CD4-positive, alpha-beta T cell (primary cell): ENCODE measurements around the gene HINT2. TPM values are rescaled to one million over a fixed set of nuclear protein-coding genes. Genes with fewer than 3 reads are reported as not detected.

Experiments used
- ATAC-seq: fragments of 200-7000 bp; cut with Tn5 transposase; one replicate; pipeline ENCODE4 v1.10.0; 2022; ENCODE audit warnings: mild to moderate bottlenecking; ENCODE audit not compliant: poor library complexity
- CTCF ChIA-PET: fragments of 350-600 bp; sonication (Branson Sonifier 250); formaldehyde crosslinking; loops from one replicate; lab custom pipeline; 2021; ENCODE audit warnings: antibody characterized with exemption, inconsistent platforms; lab: Charles Lee
- POLR2A ChIA-PET: fragments of 350-600 bp; sonication (Branson Sonifier 250); formaldehyde crosslinking; loops from one replicate; lab custom pipeline; 2021; ENCODE audit warnings: antibody characterized with exemption, inconsistent platforms; lab: Charles Lee
- DNase-seq, 14 experiments: peaks; one replicate each; pipeline ENCODE4 v3.0.0-alpha.2; 2013 to 2020; ENCODE audit warnings: mixed read lengths in 2 of 14
- H3K27ac ChIP-seq, 2 donors: one replicate each; pipeline versions ENCODE4 v1.5.1 to v1.7.0; 2013; ENCODE audit warnings: low read length in 2 of 2, low read depth in 1 of 2, mild to moderate bottlenecking in 1 of 2
- H3K27me3 ChIP-seq, 2 experiments: 1 replicate in 1 of 2; 2 replicates in 1 of 2; pipeline versions ENCODE4 v1.6.1 to v1.7.0; 2013; ENCODE audit warnings: low read length in 2 of 2, control low read depth in 1 of 2, mild to moderate bottlenecking in 1 of 2, moderate library complexity in 1 of 2; ENCODE audit not compliant: insufficient read depth in 2 of 2, control insufficient read depth in 1 of 2
- H3K36me3 ChIP-seq: one replicate; pipeline ENCODE4 v1.6.1; 2013; ENCODE audit warnings: low read length, control low read depth; ENCODE audit not compliant: insufficient read depth
- H3K4me1 ChIP-seq: one replicate; pipeline ENCODE4 v1.6.1; 2013; ENCODE audit warnings: low read length, control low read depth; ENCODE audit not compliant: insufficient read depth
- H3K4me3 ChIP-seq: one replicate; pipeline ENCODE4 v1.5.1; 2013; ENCODE audit warnings: mild to moderate bottlenecking, low read length, moderate library complexity
- H3K9me3 ChIP-seq, 2 experiments: 1 replicate in 1 of 2; 2 replicates in 1 of 2; pipeline versions ENCODE4 v1.6.1 to v1.7.0; 2013; ENCODE audit warnings: low read length in 2 of 2, mild to moderate bottlenecking in 2 of 2, control low read depth in 1 of 2, moderate library complexity in 1 of 2; ENCODE audit not compliant: control insufficient read depth in 1 of 2, insufficient read depth in 1 of 2
- H3K27ac Mint-ChIP-seq: one replicate; pipeline ENCODE4 v1.8.0; 2020; ENCODE audit warnings: mixed read lengths
- H3K27me3 Mint-ChIP-seq: one replicate; pipeline ENCODE4 v1.8.0; 2021; ENCODE audit warnings: mixed read lengths
- H3K36me3 Mint-ChIP-seq: one replicate; pipeline ENCODE4 v1.8.0; 2021; ENCODE audit warnings: low read depth, mixed read lengths
- H3K4me1 Mint-ChIP-seq: one replicate; pipeline ENCODE4 v1.8.0; 2021; ENCODE audit warnings: low read depth, mixed read lengths
- H3K4me3 Mint-ChIP-seq: one replicate; pipeline ENCODE4 v1.8.0; 2020; ENCODE audit warnings: mild to moderate bottlenecking, mixed read lengths
- H3K9me3 Mint-ChIP-seq: one replicate; pipeline ENCODE4 v1.8.0; 2020; ENCODE audit warnings: mixed read lengths
- intact Hi-C, 2 experiments: fragments of 100-400 bp; cut with DNase I in 1 of 2; cut with micrococcal nuclease in 1 of 2; formaldehyde crosslinking; loops; one replicate each; pipeline versions ENCODE4 v1.15.1 to v1.9.0; 2023 to 2025; cut with DNase I, micrococcal nuclease
- polyA plus RNA-seq, 2 donors: library from polyadenylated mRNA; unstranded; fragments of 120-200 nt; gene quantifications; one replicate each; pipeline ENCODE4 v1.2.1, GENCODE V29; 2013
- total RNA-seq, 174 experiments: library from RNA in 2 of 174; stranded (reverse) in 2 of 174; gene quantifications; one replicate each; pipeline ENCODE4 v1.2.3 and lab custom pipeline; 2021 to 2026
- TF ChIP-seq, protein P1 (sequence below): fragments of 200-600 bp; IDR thresholded peaks from one replicate; pipeline ENCODE4 v1.8.0; 2022; ENCODE audit warnings: antibody characterized with exemption, mild to moderate bottlenecking

Gene HINT2
- total RNA-seq (10 to 100 TPM; 10.9 to 12.6 TPM), total RNA-seq (lab: John Stamatoyannopoulos, UW) (0.20 to 4.2 (median 1.8) reads per million in 172 experiments)
- 33.8 TPM for polyA plus RNA-seq (2013, experiment 1 of 2)
- polyA plus RNA-seq (2013, experiment 2 of 2) = 34.4 TPM

- CTCF ChIA-PET = interaction anchor here (1.8 kb wide), 1 partner anchor 11 kb away, joined by 7 read pairs; no protein-coding TSS in a partner anchor
- intact Hi-C loops = loop anchor here (1.0 to 10.0 kb wide), 9 partner anchors 14 to 823 kb away; partner anchors contain the start of genes CREB3 (in 2 of the 2), TLN1 (in 2 of the 2), ATOSB (in 1 of the 2) and GBA2 (in 1 of the 2)
- no peaks in the 10 kb centered on the region for H3K9me3 Mint-ChIP-seq
- H3K36me3 Mint-ChIP-seq = peaks cover 13% of the 10 kb centered on the region
- Histone ChIP-seq H3K36me3 (peaks cover 3% of the 10 kb centered on the region), H3K27ac (peak within 1 kb of the TSS; percentile 68 to 87), H3K4me1 (peaks cover 42% of the 10 kb centered on the region), H3K27me3 (no peaks in the 10 kb centered on the region), H3K9me3 (no peaks in the 10 kb centered on the region), H3K4me3 (peak within 1 kb of the TSS; percentile 80)
- TF ChIP-seq, protein P1, sequence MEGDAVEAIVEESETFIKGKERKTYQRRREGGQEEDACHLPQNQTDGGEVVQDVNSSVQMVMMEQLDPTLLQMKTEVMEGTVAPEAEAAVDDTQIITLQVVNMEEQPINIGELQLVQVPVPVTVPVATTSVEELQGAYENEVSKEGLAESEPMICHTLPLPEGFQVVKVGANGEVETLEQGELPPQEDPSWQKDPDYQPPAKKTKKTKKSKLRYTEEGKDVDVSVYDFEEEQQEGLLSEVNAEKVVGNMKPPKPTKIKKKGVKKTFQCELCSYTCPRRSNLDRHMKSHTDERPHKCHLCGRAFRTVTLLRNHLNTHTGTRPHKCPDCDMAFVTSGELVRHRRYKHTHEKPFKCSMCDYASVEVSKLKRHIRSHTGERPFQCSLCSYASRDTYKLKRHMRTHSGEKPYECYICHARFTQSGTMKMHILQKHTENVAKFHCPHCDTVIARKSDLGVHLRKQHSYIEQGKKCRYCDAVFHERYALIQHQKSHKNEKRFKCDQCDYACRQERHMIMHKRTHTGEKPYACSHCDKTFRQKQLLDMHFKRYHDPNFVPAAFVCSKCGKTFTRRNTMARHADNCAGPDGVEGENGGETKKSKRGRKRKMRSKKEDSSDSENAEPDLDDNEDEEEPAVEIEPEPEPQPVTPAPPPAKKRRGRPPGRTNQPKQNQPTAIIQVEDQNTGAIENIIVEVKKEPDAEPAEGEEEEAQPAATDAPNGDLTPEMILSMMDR = no peak
- peak; percentile 79 for ATAC-seq
- DNase-seq = peak; percentile 93 to 99 (median 96)
- POLR2A ChIA-PET = interaction anchor here (0.6 to 1.5 kb wide), 6 partner anchors 9 to 157 kb away, joined by 3 to 7 read pairs (median 4); partner anchors contain the start of genes CCDC107, CREB3, FAM221B and RMRP
- peak within 1 kb of the TSS; percentile 91 for H3K27ac Mint-ChIP-seq
- H3K4me3 Mint-ChIP-seq = peak within 1 kb of the TSS; percentile 91
- H3K4me1 Mint-ChIP-seq = peaks cover 43% of the 10 kb centered on the region
- H3K27me3 Mint-ChIP-seq = no peaks in the 10 kb centered on the region
These were observed at the start of gene HINT2 for GRCh38 chr9:35814841-35815543. TSS of gene HINT2 (minus strand) at chr9:35815042. CDS start at chr9:35814979, 63 bp downstream.

- TF ChIP-seq, protein P1 = no peak
- H3K9me3 Mint-ChIP-seq = no peaks in the 10 kb centered on the region
- Histone ChIP-seq H3K9me3 (no peaks in the 10 kb centered on the region), H3K27me3 (peaks cover 0 to 3% of the 10 kb centered on the region in 2 experiments), H3K4me1 (no peaks in the 10 kb centered on the region), H3K4me3 (no peak overlapping the region), H3K27ac (no peak overlapping the region), H3K36me3 (no peaks in the 10 kb centered on the region)
- no peaks in the 10 kb centered on the region for H3K4me1 Mint-ChIP-seq
- no peaks in the 10 kb centered on the region for H3K36me3 Mint-ChIP-seq
- POLR2A ChIA-PET = no interaction called here
- no peak for DNase-seq
- CTCF ChIA-PET = no interaction called here
- H3K27me3 Mint-ChIP-seq = peaks cover 30% of the 10 kb centered on the region
- intact Hi-C loops = no loop called here
- no peak for ATAC-seq
- no peak overlapping the region for H3K4me3 Mint-ChIP-seq
- H3K27ac Mint-ChIP-seq = no peak overlapping the region
These were observed 48.7 kb upstream of the HINT2 start for GRCh38 chr9:35863583-35863982.

DNA sequence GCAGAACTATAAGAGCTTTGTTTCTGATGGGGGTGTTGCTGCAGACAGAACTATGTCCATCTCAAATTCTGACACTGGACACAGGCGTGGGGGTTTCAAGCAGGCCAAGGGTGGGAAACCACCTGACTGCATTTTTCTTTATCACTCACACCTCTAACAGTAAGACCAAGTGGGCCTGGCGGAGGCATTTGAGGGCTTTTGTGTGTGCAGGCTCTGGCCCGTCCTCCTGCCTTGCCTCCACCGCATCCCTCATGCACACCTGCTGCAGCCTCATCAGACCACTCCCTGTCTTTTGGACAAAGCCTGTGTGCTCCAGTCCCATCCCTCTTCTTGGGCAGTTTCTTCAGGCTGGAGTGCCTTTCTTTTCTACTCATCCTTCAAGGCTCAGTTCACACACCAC lies 47.5 kb upstream of the HINT2 start:
- DNase-seq (no peak), ATAC-seq (no peak)
- H3K4me1 Mint-ChIP-seq = no peaks in the 10 kb centered on the region
- no peak overlapping the region for H3K27ac Mint-ChIP-seq
- intact Hi-C loops = no loop called here
- Histone ChIP-seq H3K9me3 (no peaks in the 10 kb centered on the region), H3K4me1 (no peaks in the 10 kb centered on the region), H3K4me3 (no peak overlapping the region), H3K27me3 (no peaks in the 10 kb centered on the region), H3K27ac (no peak overlapping the region), H3K36me3 (no peaks in the 10 kb centered on the region)
- no peaks in the 10 kb centered on the region for H3K36me3 Mint-ChIP-seq
- no peaks in the 10 kb centered on the region for H3K9me3 Mint-ChIP-seq
- ChIA-PET POLR2A (no interaction called here), CTCF (no interaction called here)
- no peak overlapping the region for H3K4me3 Mint-ChIP-seq
- peaks cover 23% of the 10 kb centered on the region for H3K27me3 Mint-ChIP-seq
- TF ChIP-seq, protein P1 = no peak
